Bronchial epithelial cell (primary cell): Measurements from ENCODE around the gene LYPLAL1. TPM values are rescaled to one million over a fixed set of nuclear protein-coding genes. Genes with fewer than 3 reads are reported as not detected.

Source experiments
- DNase-seq: peaks from one replicate; pipeline ENCODE4 v3.0.0-alpha.2; 2010; ENCODE audit warnings: low read depth
- FAIRE-seq: peaks from 2 replicates; lab custom pipeline; 2011; peaks lifted over from hg19 to GRCh38; lab: Jason Lieb, UNC
- H3K27me3 ChIP-seq: 2 replicates; pipeline ENCODE4 v1.5.1; 2011; ENCODE audit warnings: low read length; ENCODE audit not compliant: control insufficient read depth, insufficient read depth
- H3K36me3 ChIP-seq: 2 replicates; pipeline ENCODE4 v1.5.1; 2011; ENCODE audit warnings: low read length; ENCODE audit not compliant: control insufficient read depth, insufficient read depth
- H3K4me3 ChIP-seq: 2 replicates; pipeline ENCODE4 v1.5.1; 2011; ENCODE audit warnings: mild to moderate bottlenecking, low read depth, low read length, control low read depth
- total RNA-seq: library from RNA; depleted of rRNA; stranded (reverse); fragments of >200 nt; gene quantifications from 2 replicates; pipeline ENCODE4 v1.2.1, GENCODE V29; 2014
- TF ChIP-seq, protein P1 (sequence below): IDR thresholded peaks from 2 replicates; pipeline ENCODE4 v1.5.1; 2011; ENCODE audit warnings: mild to moderate bottlenecking, moderate library complexity, low read length, control low read depth, inconsistent platforms; ENCODE audit not compliant: insufficient read depth, severe bottlenecking

Gene LYPLAL1
- total RNA-seq, 1 donor from 2014 or later, result 12.1 TPM

DNA sequence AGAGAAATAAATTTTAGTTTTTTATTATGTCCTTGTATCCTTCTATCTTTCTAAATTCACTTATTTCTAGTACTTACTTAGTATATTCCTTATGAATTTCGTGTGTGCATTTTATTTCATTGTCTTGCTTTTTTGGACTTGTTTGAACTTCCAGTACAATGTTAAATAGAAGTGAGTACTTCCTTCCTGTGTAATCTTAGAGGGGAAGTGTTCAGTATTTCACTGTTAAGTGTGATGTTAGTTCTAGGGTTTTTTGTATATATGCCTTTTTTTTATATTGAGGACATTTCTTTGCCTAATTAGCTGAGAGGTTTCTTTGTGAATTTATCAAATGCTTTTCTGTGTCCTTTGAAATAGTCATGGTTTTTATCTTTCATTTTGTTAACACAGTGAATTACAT is 10.7 kb downstream of the LYPLAL1 start:
- TF ChIP-seq, protein P1, sequence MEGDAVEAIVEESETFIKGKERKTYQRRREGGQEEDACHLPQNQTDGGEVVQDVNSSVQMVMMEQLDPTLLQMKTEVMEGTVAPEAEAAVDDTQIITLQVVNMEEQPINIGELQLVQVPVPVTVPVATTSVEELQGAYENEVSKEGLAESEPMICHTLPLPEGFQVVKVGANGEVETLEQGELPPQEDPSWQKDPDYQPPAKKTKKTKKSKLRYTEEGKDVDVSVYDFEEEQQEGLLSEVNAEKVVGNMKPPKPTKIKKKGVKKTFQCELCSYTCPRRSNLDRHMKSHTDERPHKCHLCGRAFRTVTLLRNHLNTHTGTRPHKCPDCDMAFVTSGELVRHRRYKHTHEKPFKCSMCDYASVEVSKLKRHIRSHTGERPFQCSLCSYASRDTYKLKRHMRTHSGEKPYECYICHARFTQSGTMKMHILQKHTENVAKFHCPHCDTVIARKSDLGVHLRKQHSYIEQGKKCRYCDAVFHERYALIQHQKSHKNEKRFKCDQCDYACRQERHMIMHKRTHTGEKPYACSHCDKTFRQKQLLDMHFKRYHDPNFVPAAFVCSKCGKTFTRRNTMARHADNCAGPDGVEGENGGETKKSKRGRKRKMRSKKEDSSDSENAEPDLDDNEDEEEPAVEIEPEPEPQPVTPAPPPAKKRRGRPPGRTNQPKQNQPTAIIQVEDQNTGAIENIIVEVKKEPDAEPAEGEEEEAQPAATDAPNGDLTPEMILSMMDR, result no peak
- Histone ChIP-seq H3K27me3 (no peaks in the 10 kb centered on the region), H3K4me3 (no peak overlapping the region), H3K36me3 (peaks cover 2% of the 10 kb centered on the region)
- no peak for DNase-seq
- FAIRE-seq, result no peak

DNA sequence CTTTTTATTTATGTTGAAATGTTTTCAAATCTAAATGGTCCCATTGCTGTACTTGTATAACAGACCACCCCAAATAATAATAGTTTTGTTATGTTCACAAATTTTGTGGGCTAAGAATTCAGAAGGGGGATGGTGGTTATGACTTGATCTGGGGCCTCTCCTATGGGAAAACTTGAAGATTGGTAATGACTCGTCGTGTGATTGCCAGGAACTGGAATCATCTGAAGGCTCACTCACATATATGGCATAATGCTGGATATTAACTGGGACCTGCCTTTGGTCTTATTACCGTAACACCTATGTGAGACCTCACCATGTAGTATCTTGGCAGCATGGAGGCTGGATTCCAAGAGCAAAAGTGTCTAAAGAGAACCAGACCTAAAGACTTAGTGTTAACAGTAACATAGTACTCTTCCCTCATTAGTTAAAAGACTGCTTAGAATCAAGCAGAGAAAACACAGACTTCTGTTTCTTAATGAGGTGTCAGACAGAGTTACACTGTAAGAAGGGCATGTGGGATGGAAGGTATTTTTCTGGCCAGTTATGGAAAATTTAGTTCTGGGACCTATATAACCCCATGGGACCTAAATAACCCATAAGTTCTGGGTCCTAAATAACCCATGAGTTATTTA is 11.9 kb downstream of the LYPLAL1 start:
- TF ChIP-seq, protein P1, result no peak
- DNase-seq (peak; percentile 23), FAIRE-seq (no peak)
- Histone ChIP-seq H3K4me3 (no peak overlapping the region), H3K27me3 (no peaks in the 10 kb centered on the region), H3K36me3 (no peaks in the 10 kb centered on the region)

DNA sequence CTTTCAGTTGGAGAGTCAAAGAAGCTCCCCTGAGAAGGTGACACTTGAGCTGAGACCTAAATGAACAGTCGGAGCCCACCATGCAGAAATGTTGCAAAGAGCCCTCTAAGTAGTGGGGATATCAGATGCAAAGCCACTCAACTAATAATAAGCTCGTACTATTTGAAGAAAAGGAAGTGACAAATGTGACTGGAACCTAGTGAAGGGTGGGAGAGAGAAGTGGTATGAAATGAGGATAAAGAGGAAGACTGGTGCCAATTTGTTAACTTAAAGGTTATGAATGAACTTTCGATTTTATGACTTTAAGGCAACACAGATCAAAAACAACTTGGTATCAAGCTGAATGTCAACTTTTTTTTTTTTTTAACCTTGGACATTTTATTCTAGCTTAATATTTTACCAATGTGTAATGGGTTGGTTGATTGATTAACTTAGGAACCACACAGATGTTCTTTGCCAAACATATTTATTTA is 14.7 kb downstream of the LYPLAL1 start:
- FAIRE-seq (no peak), DNase-seq (no peak)
- TF ChIP-seq, protein P1, result no peak
- Histone ChIP-seq H3K27me3 (no peaks in the 10 kb centered on the region), H3K36me3 (no peaks in the 10 kb centered on the region), H3K4me3 (no peak overlapping the region)

DNA sequence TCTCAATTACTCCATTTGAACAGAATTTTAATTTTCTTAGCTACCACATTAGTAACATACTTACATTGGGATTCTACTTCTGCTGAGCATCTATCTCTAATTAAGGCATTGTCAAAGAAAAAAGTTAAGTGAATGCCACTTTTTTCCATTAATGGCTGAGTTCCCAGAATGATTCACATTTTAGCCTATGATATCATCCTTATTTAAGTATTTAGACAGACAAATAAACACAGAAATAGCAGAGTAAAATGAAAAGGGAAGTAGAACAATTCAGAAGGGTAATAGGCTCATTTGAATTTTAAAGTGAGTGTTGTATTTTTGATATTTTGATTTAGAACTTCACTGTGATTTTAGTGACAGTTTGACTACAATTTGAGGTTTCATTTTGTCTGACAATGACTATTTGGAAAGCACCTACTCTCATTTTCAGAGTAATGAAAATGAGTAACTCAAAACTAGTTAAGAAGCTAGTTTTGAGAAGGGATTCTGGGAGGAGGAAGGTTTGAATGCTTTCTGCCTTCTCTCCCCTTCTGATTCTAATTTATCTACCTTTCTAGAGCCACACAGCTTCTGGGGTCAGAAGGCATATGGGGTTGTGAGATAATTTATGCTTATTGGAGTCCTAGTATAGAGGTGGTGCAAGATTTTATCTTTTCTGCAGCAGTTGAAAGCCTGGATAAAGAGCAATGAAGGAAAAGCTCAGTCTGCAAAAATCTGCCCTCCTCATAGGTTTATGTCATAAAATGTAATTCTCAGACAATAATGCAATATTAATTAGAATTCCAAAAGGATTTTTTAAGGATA is 15.5 kb downstream of the LYPLAL1 start:
- H3K4me3 ChIP-seq, result no peak overlapping the region
- FAIRE-seq (no peak), DNase-seq (peak; percentile 60)
- TF ChIP-seq, protein P1, result no peak
- no peaks in the 10 kb centered on the region for H3K36me3 ChIP-seq
- no peaks in the 10 kb centered on the region for H3K27me3 ChIP-seq

DNA sequence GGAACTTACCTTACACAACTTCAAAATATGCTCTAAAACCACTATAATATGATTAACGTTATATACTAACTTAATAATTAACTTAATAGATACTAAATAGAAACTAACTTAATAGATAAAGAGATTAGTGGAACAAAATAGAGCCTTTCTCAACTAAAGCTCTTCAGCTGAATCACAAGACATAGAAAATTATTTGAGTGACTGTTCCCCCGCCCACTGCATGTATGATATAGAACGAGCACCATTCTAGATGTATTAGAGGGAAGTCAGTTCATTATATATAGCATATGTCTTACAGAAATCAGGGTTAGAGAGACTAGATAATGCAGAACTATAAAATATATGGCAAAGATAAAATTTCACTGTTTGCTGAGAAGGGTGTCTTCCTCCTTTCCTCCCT is 16.3 kb downstream of the LYPLAL1 start:
- FAIRE-seq (no peak), DNase-seq (no peak)
- H3K36me3 ChIP-seq, result no peaks in the 10 kb centered on the region
- H3K4me3 ChIP-seq, result no peak overlapping the region
- H3K27me3 ChIP-seq, result no peaks in the 10 kb centered on the region
- TF ChIP-seq, protein P1, result no peak
